Astrocyte (in vitro differentiated cells and primary cell): ENCODE data around the gene SMC6.

Experiments
- EZH2 ChIP-seq: IDR thresholded peaks from 2 replicates; pipeline ENCODE4 v1.6.1; 2012; ENCODE audit warnings: mild to moderate bottlenecking, low read length, inconsistent platforms; ENCODE audit not compliant: insufficient read depth
- TF ChIP-seq, protein P1 (sequence below): IDR thresholded peaks from 2 replicates; pipeline ENCODE4 v1.5.1; 2011; ENCODE audit warnings: low read depth, mild to moderate bottlenecking, inconsistent platforms, low read length, moderate library complexity; ENCODE audit not compliant: insufficient read depth

- TF ChIP-seq, protein P1, sequence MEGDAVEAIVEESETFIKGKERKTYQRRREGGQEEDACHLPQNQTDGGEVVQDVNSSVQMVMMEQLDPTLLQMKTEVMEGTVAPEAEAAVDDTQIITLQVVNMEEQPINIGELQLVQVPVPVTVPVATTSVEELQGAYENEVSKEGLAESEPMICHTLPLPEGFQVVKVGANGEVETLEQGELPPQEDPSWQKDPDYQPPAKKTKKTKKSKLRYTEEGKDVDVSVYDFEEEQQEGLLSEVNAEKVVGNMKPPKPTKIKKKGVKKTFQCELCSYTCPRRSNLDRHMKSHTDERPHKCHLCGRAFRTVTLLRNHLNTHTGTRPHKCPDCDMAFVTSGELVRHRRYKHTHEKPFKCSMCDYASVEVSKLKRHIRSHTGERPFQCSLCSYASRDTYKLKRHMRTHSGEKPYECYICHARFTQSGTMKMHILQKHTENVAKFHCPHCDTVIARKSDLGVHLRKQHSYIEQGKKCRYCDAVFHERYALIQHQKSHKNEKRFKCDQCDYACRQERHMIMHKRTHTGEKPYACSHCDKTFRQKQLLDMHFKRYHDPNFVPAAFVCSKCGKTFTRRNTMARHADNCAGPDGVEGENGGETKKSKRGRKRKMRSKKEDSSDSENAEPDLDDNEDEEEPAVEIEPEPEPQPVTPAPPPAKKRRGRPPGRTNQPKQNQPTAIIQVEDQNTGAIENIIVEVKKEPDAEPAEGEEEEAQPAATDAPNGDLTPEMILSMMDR, result no peak
- TF ChIP-seq EZH2, result no peak
These were observed 95.9 kb downstream of the SMC6 start for GRCh38 chr2:17657759-17658158.
